SK-N-SH (cell line): ENCODE measurements around the gene HTT.

Source experiments
- CTCF ChIP-seq: fragments of 200-600 bp; sonication (generic); IDR thresholded peaks from 2 replicates; pipeline ENCODE4 v1.6.1; 2017; ENCODE audit warnings: antibody characterized with exemption, mild to moderate bottlenecking, moderate library complexity
- EZH2phosphoT487 ChIP-seq: fragments of 200-600 bp; sonication (generic); IDR thresholded peaks from 2 replicates; pipeline ENCODE4 v1.6.1; 2017; ENCODE audit warnings: low read depth, mixed run types, mild to moderate bottlenecking, antibody characterized with exemption, moderate library complexity, borderline replicate concordance
- JUND ChIP-seq: IDR thresholded peaks from 2 replicates; pipeline ENCODE4 v1.4.0; 2012
- MAX ChIP-seq: IDR thresholded peaks from 2 replicates; pipeline ENCODE4 v1.4.0; 2012; ENCODE audit warnings: low read depth
- NFIC ChIP-seq: IDR thresholded peaks from 2 replicates; pipeline ENCODE4 v1.4.0; 2012; ENCODE audit warnings: borderline replicate concordance
- POLR2AphosphoS5 ChIP-seq: IDR thresholded peaks from 2 replicates; pipeline ENCODE4 v1.6.1; 2012; ENCODE audit warnings: low read depth, low read length
- RAD21 ChIP-seq: IDR thresholded peaks from 2 replicates; pipeline ENCODE4 v1.6.1; 2012; ENCODE audit warnings: mild to moderate bottlenecking, low read length
- RFX5 ChIP-seq: IDR thresholded peaks from 2 replicates; pipeline ENCODE4 v1.6.1; 2012; ENCODE audit warnings: mild to moderate bottlenecking, improper control_type of control experiment, low read length
- RXRA ChIP-seq: IDR thresholded peaks from 2 replicates; pipeline ENCODE4 v1.4.0; 2012; ENCODE audit warnings: low read depth, mild to moderate bottlenecking, borderline replicate concordance
- TAF1 ChIP-seq: IDR thresholded peaks from 2 replicates; pipeline ENCODE4 v1.6.1; 2012; ENCODE audit warnings: low read depth, mild to moderate bottlenecking, low read length, moderate library complexity, borderline replicate concordance
- TCF12 ChIP-seq: IDR thresholded peaks from 2 replicates; pipeline ENCODE4 v1.4.0; 2012
- YY1 ChIP-seq: IDR thresholded peaks from 2 replicates; pipeline ENCODE4 v1.4.0; 2012; ENCODE audit warnings: low read depth, mild to moderate bottlenecking
- ZBTB33 ChIP-seq: IDR thresholded peaks from 2 replicates; pipeline ENCODE4 v1.4.0; 2012; ENCODE audit warnings: low read depth, borderline replicate concordance

GRCh38 chr4:3116955-3117354 is 42.5 kb downstream of the HTT start:
- no peak for TF ChIP-seq CTCF
- TF ChIP-seq EZH2phosphoT487, result no peak
- no peak for TF ChIP-seq TAF1
- TF ChIP-seq NFIC, result no peak
- TF ChIP-seq TCF12, result no peak
- TF ChIP-seq RXRA, result no peak
- TF ChIP-seq ZBTB33, result no peak
- TF ChIP-seq RAD21, result no peak
- TF ChIP-seq JUND, result no peak
- no peak for TF ChIP-seq MAX
- no peak for TF ChIP-seq POLR2AphosphoS5
- TF ChIP-seq RFX5, result no peak
- TF ChIP-seq YY1, result no peak
